ENCODE measurements around the gene GADD45A. TPM values are rescaled to one million over a fixed set of nuclear protein-coding genes. Genes with fewer than 3 reads are reported as not detected.

GADD45A gene
- total and polyA plus RNA-seq, 9 of the 15 experiments (the other 6 are each of a cell fraction or from before 2014, with no cell fraction given) = 21.3 to 156 (median 62.1) TPM

DNA sequence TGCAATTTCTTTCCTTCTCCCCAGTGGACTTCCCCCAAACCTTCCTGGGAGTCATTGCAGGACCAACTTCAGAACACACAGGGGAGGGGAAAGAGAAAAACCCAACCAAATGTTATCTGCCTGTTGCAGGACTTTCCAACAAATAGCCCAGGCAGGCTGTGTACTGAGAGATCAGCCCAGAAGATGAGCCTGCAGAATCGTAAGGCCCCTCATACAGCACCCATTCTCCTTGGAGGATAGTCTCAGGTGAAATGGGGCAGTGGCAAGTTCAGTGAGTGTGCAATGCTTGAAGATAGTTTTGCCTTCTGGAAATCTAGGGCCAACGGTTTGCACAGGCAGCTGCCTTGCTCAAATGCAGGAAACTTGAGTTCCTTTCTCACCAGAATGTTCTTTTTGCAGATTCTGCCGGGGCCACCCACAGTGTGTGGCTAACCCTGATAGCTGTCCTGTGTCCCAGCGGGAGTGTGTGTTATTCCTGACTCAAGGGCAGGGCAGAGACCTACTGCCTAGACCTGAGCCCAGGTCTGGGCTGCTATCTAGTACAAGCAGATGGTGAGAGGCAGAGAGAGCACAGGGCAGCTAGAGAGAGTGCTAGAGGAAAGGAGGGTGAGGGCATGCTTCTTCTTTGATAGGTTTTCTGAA lies 48.8 kb downstream of the GADD45A start (continued):
- TF ChIP-seq MYC (IDR thresholded peaks at IDR 0.05; ENCODE audit: low read depth, low read length) = peak; percentile 26; the same call in 1 of the 2 replicates
- TF ChIP-seq MYC (CRISPR knock-in tag; IDR thresholded peaks at IDR 0.05; ENCODE audit: borderline replicate concordance, low read depth) = no peak
- TF ChIP-seq POLR2AphosphoS2 (IDR thresholded peaks at IDR 0.05; ENCODE audit: low read length) = no peak
- TF ChIP-seq, protein P1, sequence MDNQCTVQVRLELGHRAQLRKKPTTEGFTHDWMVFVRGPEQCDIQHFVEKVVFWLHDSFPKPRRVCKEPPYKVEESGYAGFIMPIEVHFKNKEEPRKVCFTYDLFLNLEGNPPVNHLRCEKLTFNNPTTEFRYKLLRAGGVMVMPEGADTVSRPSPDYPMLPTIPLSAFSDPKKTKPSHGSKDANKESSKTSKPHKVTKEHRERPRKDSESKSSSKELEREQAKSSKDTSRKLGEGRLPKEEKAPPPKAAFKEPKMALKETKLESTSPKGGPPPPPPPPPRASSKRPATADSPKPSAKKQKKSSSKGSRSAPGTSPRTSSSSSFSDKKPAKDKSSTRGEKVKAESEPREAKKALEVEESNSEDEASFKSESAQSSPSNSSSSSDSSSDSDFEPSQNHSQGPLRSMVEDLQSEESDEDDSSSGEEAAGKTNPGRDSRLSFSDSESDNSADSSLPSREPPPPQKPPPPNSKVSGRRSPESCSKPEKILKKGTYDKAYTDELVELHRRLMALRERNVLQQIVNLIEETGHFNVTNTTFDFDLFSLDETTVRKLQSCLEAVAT (IDR thresholded peaks at IDR 0.05) = peak; percentile 49 to 66; a peak in 1 of 4 replicates
- TF ChIP-seq NRF1 (conservative IDR thresholded peaks at IDR 0.05 in 1 of 2, IDR thresholded peaks at IDR 0.05 in 1 of 2) = peak; percentile 15 to 19; a peak in 1 of 4 replicates
- peak; percentile 90 for TF ChIP-seq C11orf30 (IDR thresholded peaks at IDR 0.05; ENCODE audit: low read depth)
- peak; percentile 48; the same call in 1 of the 2 replicates for TF ChIP-seq XRCC5 (IDR thresholded peaks at IDR 0.05; ENCODE audit: low read depth, low read length)
- TF ChIP-seq MITF (IDR thresholded peaks at IDR 0.05) = no peak
- peak in 2 of 3 experiments; percentile 10 to 24 for TF ChIP-seq YY1 (IDR thresholded peaks at IDR 0.05; ENCODE audit: borderline replicate concordance in 1 of 3, control insufficient read depth in 1 of 3, extremely low read depth in 1 of 3, insufficient read depth in 3 of 3, insufficient read length in 1 of 3, insufficient replicate concordance in 2 of 3, low read depth in 1 of 3, low read length in 2 of 3)
- TF ChIP-seq NR4A1 (CRISPR knock-in tag; IDR thresholded peaks at IDR 0.05) = no peak
- peak; percentile 81 for TF ChIP-seq NR4A1 (tag; IDR thresholded peaks at IDR 0.05)
- TF ChIP-seq GATAD2B (IDR thresholded peaks at IDR 0.05; ENCODE audit: borderline replicate concordance) = peak; percentile 42; the same call in 1 of the 2 replicates
- TF ChIP-seq CBX5 (IDR thresholded peaks at IDR 0.05; ENCODE audit: borderline replicate concordance, low read depth) = peak; percentile 42
- TF ChIP-seq ZNF589 (CRISPR knock-in tag; IDR thresholded peaks at IDR 0.05; ENCODE audit: low read depth) = peak; percentile 63; the same call in 1 of the 2 replicates
- no peak for TF ChIP-seq U2AF2 (optimal IDR thresholded peaks at IDR 0.05; ENCODE audit: low read depth, low read length)
- no peak for TF ChIP-seq HNRNPH1 (optimal IDR thresholded peaks at IDR 0.05; ENCODE audit: low read depth, low read length)
- TF ChIP-seq NCOA4 (IDR thresholded peaks at IDR 0.05; ENCODE audit: partially characterized antibody) = no peak
- peak in 1 of 2 experiments; percentile 67; a peak in 2 of 4 replicates for TF ChIP-seq MNT (conservative IDR thresholded peaks at IDR 0.05)
- no peak; the same call in 1 of the 2 replicates for TF ChIP-seq ERF (CRISPR knock-in tag; IDR thresholded peaks at IDR 0.05)
- 0 out of 2 replicates have a peak, but pooled peaks have one; percentile 16 for TF ChIP-seq ZNF384 (IDR thresholded peaks at IDR 0.05; ENCODE audit: low read depth, low read length)
- TF ChIP-seq PML (IDR thresholded peaks at IDR 0.05; ENCODE audit: low read length) = peak; percentile 95
- peak; percentile 42 for TF ChIP-seq TAF1 (IDR thresholded peaks at IDR 0.05; ENCODE audit: control insufficient read depth, extremely low read depth, insufficient read depth, low read length, severe bottlenecking)
- TF ChIP-seq RNF2 (IDR thresholded peaks at IDR 0.05) = peak; percentile 90; the same call in 1 of the 2 replicates
